ENCODE measurements around the gene CGN. TPM values are rescaled to one million over a fixed set of nuclear protein-coding genes. Genes with fewer than 3 reads are reported as not detected.

CGN gene
- total and polyA plus RNA-seq, 2 experiments from 2014 or later = 11.8 to 37.0 TPM

DNA sequence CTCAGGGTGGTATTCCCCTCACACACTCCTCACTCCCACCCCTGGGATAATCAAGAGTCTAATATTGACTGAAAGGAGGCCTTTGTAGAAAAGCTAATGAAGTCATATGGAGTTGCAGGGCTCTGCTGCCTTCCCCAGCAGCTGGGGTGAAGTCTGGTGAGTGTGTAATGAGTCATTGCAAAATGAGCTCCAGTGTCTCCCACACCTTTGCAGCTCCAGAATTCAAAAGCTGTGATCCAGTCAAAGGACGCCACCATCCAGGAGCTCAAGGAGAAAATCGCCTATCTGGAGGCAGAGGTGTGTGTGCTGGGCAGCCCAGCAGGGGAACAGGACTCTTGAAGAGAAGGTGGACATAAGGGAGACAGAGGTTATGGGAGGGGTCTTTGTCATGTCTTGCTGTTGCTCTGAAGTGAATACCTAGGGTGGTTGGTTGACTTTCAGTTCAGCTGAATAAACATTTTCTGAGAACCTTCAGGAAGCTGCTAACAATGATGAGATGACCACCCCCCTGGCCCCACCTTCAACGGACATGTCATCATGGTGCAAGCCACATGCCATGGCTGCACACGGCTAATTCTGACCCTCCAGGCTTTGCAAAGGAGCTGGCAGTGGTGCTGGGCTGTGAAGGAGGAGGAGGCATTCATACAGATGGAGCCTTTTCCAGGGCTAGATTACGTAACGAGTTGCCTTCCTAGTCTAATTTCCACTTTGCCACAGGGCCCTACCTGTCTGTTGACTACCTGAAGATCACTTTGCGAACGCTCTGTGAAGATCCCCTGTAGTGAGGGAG, 68.4 kb downstream of the CGN start:
- Mint-ChIP-seq H3K9me3 (no peaks in the 10 kb centered on the region), H3K27ac (no peak overlapping the region)
- TF ChIP-seq, protein P1, sequence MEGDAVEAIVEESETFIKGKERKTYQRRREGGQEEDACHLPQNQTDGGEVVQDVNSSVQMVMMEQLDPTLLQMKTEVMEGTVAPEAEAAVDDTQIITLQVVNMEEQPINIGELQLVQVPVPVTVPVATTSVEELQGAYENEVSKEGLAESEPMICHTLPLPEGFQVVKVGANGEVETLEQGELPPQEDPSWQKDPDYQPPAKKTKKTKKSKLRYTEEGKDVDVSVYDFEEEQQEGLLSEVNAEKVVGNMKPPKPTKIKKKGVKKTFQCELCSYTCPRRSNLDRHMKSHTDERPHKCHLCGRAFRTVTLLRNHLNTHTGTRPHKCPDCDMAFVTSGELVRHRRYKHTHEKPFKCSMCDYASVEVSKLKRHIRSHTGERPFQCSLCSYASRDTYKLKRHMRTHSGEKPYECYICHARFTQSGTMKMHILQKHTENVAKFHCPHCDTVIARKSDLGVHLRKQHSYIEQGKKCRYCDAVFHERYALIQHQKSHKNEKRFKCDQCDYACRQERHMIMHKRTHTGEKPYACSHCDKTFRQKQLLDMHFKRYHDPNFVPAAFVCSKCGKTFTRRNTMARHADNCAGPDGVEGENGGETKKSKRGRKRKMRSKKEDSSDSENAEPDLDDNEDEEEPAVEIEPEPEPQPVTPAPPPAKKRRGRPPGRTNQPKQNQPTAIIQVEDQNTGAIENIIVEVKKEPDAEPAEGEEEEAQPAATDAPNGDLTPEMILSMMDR (conservative IDR thresholded peaks at IDR 0.05; ENCODE audit: low read depth in 2 of 2) = no peak
- TF ChIP-seq, protein P2, sequence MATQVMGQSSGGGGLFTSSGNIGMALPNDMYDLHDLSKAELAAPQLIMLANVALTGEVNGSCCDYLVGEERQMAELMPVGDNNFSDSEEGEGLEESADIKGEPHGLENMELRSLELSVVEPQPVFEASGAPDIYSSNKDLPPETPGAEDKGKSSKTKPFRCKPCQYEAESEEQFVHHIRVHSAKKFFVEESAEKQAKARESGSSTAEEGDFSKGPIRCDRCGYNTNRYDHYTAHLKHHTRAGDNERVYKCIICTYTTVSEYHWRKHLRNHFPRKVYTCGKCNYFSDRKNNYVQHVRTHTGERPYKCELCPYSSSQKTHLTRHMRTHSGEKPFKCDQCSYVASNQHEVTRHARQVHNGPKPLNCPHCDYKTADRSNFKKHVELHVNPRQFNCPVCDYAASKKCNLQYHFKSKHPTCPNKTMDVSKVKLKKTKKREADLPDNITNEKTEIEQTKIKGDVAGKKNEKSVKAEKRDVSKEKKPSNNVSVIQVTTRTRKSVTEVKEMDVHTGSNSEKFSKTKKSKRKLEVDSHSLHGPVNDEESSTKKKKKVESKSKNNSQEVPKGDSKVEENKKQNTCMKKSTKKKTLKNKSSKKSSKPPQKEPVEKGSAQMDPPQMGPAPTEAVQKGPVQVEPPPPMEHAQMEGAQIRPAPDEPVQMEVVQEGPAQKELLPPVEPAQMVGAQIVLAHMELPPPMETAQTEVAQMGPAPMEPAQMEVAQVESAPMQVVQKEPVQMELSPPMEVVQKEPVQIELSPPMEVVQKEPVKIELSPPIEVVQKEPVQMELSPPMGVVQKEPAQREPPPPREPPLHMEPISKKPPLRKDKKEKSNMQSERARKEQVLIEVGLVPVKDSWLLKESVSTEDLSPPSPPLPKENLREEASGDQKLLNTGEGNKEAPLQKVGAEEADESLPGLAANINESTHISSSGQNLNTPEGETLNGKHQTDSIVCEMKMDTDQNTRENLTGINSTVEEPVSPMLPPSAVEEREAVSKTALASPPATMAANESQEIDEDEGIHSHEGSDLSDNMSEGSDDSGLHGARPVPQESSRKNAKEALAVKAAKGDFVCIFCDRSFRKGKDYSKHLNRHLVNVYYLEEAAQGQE (IDR thresholded peaks at IDR 0.05; ENCODE audit: unreplicated experiment) = no peak

DNA sequence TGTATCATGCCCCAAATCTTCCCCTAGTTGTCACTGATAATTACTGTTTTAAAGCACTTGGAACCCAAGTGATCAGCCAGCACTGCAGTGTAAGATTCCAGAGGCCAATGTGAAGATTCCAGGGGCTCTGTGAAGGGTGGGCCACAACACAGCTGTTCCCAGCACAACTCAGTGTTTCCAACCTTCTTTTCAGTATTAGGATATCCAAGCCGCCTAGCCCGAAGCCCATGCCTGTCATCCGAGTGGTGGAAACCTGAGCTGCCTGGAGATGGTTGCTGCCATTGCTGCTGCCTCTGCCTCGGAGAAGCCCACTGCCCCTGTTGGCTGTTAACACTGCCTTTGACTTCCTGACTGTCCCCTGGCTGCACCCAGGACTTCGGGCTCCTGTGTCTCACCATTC, 70.3 kb downstream of the CGN start:
- H3K4me2 ChIP-seq = no peak overlapping the region
- ATAC-seq = no peak
- Mint-ChIP-seq H3K4me1 (peaks cover 10% of the 10 kb centered on the region; the same call in 2 of the 3 replicates), H3K27ac (no peak overlapping the region), H3K9me3 (no peaks in the 10 kb centered on the region), H3K27me3 (ENCODE audit: insufficient read depth, low read depth, poor library complexity) (peaks cover 2% of the 10 kb centered on the region), H3K4me3 (no peak overlapping the region), H3K36me3 (ENCODE audit: low read depth) (peaks cover 8% of the 10 kb centered on the region; the same call in 1 of the 3 replicates)
- H3K4me3 ChIP-seq = no peak overlapping the region
- H3K36me3 ChIP-seq (ENCODE audit: insufficient read depth) = peaks cover 6% of the 10 kb centered on the region; the same call in 1 of the 2 replicates
- no peak overlapping the region for H2AFZ ChIP-seq
- no peak overlapping the region for H3K27ac ChIP-seq (ENCODE audit: low read depth)
- no peaks in the 10 kb centered on the region for H3K4me1 ChIP-seq (ENCODE audit: insufficient read depth)
- no peaks in the 10 kb centered on the region for H3K9me2 ChIP-seq (ENCODE audit: insufficient read depth)
- H3K27me3 ChIP-seq (ENCODE audit: insufficient read depth) = no peaks in the 10 kb centered on the region
- no peaks in the 10 kb centered on the region for H3F3A ChIP-seq (replicated peaks; ENCODE audit: low read depth)
- H3K79me2 ChIP-seq (replicated peaks; ENCODE audit: insufficient read depth) = no peaks in the 10 kb centered on the region
- no peak for DNase-seq (ENCODE audit: low spot score)
- H4K20me1 ChIP-seq (replicated peaks; ENCODE audit: insufficient read depth) = no peaks in the 10 kb centered on the region
- TF ChIP-seq ZNF462 (CRISPR knock-in tag; IDR thresholded peaks at IDR 0.05) (no peak), CREB1 (CRISPR knock-in tag; IDR thresholded peaks at IDR 0.05; ENCODE audit: low read depth) (no peak), EZH2 (IDR thresholded peaks at IDR 0.05; ENCODE audit: low read depth, unreplicated experiment) (no peak), NANOG (IDR thresholded peaks at IDR 0.05; ENCODE audit: borderline replicate concordance) (no peak), POLR2AphosphoS5 (IDR thresholded peaks at IDR 0.05; ENCODE audit: low read depth) (no peak)

More for the DNA sequence above, 68.4 kb downstream of the CGN start:
- no peaks in the 10 kb centered on the region for H3K79me2 ChIP-seq (replicated peaks; ENCODE audit: insufficient read depth)
- no peaks in the 10 kb centered on the region for H3K27me3 ChIP-seq (ENCODE audit: insufficient read depth)
- H3K36me3 ChIP-seq (ENCODE audit: insufficient read depth) = peaks cover 11% of the 10 kb centered on the region; the same call in 1 of the 2 replicates
- no peaks in the 10 kb centered on the region for H3K9me2 ChIP-seq (ENCODE audit: insufficient read depth)
- Mint-ChIP-seq H3K4me3 (no peak overlapping the region), H3K36me3 (ENCODE audit: low read depth) (peaks cover 12% of the 10 kb centered on the region; the same call in 2 of the 3 replicates), H3K27me3 (ENCODE audit: insufficient read depth, low read depth, poor library complexity) (peaks cover 2% of the 10 kb centered on the region), H3K4me1 (peaks cover 10% of the 10 kb centered on the region; the same call in 2 of the 3 replicates)
- no peaks in the 10 kb centered on the region for H3K4me1 ChIP-seq (ENCODE audit: insufficient read depth)
- no peak overlapping the region for H3K27ac ChIP-seq (ENCODE audit: low read depth)
- DNase-seq (ENCODE audit: low spot score) (no peak), ATAC-seq (no peak)
- H3F3A ChIP-seq (replicated peaks; ENCODE audit: low read depth) = no peaks in the 10 kb centered on the region
- no peak overlapping the region for H3K4me3 ChIP-seq
- no peak overlapping the region for H3K4me2 ChIP-seq
- H2AFZ ChIP-seq = no peak overlapping the region
- H4K20me1 ChIP-seq (replicated peaks; ENCODE audit: insufficient read depth) = no peaks in the 10 kb centered on the region

Measured in GM23338 (cell line).